Regular cardiac myocyte (primary cell): Measurements from ENCODE around the gene IL18. TPM values are rescaled to one million over a fixed set of nuclear protein-coding genes. Genes with fewer than 3 reads are reported as not detected.

Experiments used
- total RNA-seq: library from RNA; depleted of rRNA; stranded (reverse); fragments of >200 nt; gene quantifications from 2 replicates; pipeline ENCODE4 v1.2.3, GENCODE V29; 2014

Gene IL18
- total RNA-seq: under 0.01 TPM in 2 replicates

DNA sequence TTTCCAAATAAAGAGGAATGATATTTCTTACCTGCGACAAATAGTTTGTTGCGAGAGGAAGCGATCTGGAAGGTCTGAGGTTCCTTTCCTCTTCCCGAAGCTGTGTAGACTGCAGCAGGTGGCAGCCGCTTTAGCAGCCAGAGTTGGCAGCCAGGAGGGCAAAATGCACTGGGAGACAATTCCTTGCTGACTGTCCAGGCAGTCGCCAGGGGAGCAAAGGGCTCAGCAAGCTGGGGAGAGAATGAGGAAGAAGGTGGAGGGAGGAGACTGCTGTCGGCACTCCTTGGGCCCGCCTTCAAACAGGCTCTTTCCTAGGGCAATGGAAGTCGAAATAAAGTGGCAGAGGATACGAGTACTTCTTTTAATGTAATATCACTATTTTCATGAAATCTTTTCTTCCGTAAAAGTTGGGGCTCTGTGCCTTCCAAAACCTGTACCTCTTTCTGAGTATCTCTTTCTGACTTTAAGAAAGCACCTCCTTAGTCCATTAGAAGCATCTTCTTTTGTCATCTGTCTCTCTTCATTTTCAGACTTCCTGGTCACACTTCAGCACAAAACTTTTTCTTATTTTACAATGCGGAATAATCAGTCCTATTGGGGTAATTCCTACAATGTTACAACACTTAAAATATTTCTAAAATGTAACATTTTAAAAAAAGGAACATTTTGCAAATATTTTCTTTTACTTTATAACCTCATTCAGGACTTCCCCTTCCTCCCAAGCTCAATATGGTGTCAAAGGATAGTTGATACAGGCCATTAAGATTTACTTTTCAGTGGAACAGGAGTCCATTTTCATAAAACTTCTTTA, at the start of gene IL18:
Gene IL18 (minus strand): TSS at position 220 of the 811 bp plus-strand sequence. CDS start 9,041 bp downstream, outside the sequence.

DNA sequence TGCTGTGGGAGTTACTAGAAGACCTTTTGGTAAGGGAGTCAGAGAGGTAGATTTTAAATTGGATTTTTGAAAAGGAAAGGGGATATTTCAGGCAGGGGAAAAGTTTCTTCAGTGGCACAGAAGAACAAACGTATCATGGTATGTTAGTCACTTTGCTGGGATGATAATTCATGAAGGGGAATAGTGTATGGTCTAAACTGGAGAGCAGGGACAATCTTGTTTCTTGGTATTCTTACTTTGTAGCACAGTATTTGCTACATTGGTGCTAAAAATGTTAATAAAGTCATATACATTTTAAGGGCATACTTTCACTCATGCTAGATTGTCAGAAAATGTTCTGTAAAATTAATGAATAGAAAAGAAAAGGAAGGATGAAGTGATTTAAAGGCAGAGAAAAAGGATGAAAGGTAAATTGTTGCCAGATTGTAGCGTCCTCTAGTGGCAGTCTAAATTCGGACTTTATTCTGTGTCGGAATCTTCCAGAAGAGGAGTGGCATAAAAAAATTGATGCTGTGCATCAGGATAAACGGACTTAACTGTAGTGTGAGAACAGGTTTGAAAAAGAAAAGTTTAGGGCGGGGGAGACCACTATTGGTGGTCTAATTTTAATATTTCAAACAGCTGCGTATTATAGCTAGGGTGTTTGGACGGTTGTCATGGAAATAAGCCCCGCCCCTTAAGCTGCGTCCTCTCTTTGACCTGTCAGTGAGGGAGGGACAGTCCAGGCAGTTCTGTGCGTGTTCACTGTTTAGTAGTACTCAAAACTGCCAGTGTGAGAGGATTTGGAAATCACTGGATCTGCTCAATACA, 11.1 kb upstream of the IL18 start, which contains the start of gene BCO2:
Gene BCO2 (plus strand): TSS at position 724 of the 810 bp plus-strand sequence. CDS start 90 bp downstream, outside the sequence.

GRCh38 chr11:112167145-112167544, 3.3 kb upstream of the IL18 start, which contains the start of gene TEX12:
TEX12 (plus strand) TSS chr11:112167372; CDS start chr11:112169269, 1,897 bp downstream.

Other genes with a start within 250 kb of the IL18 start
- 0.38 and 1.4 TPM in 2 replicates for gene C11orf52, start 245.2 kb downstream of the IL18 start, total RNA-seq
- gene DIXDC1, start 226.8 kb downstream of the IL18 start, total RNA-seq: 12.5 and 22.3 TPM in 2 replicates
- 33.0 and 52.1 TPM in 2 replicates for gene DLAT, start 138.7 kb downstream of the IL18 start, total RNA-seq
- 1.4 and 1.9 TPM in 2 replicates for gene PIH1D2, start 90.1 kb downstream of the IL18 start, total RNA-seq
- 21.1 and 27.9 TPM in 2 replicates for gene NKAPD1, start 89.8 kb downstream of the IL18 start, total RNA-seq
- 42.0 and 80.5 TPM in 2 replicates for gene TIMM8B, start 77.3 kb downstream of the IL18 start, total RNA-seq
- 158 and 183 TPM in 2 replicates for gene SDHD, start 77.2 kb downstream of the IL18 start, total RNA-seq
- gene TEX12, start 3.3 kb upstream of the IL18 start, total RNA-seq: not detected in 2 replicates
- gene BCO2, start 11.4 kb upstream of the IL18 start, total RNA-seq: 0.38 and 2.3 TPM in 2 replicates
- 57.5 and 92.2 TPM in 2 replicates for gene PTS, start 62.3 kb upstream of the IL18 start, total RNA-seq
- gene PLET1, start 96.8 kb upstream of the IL18 start, total RNA-seq: not detected in 2 replicates